ENCODE data around the gene PILRA. TPM values are rescaled to one million over a fixed set of nuclear protein-coding genes. Genes with fewer than 3 reads are reported as not detected.

PILRA gene
- total RNA-seq, 4 donors from 2014 or later: 2.5 to 10.7 (median 4.7) TPM

DNA sequence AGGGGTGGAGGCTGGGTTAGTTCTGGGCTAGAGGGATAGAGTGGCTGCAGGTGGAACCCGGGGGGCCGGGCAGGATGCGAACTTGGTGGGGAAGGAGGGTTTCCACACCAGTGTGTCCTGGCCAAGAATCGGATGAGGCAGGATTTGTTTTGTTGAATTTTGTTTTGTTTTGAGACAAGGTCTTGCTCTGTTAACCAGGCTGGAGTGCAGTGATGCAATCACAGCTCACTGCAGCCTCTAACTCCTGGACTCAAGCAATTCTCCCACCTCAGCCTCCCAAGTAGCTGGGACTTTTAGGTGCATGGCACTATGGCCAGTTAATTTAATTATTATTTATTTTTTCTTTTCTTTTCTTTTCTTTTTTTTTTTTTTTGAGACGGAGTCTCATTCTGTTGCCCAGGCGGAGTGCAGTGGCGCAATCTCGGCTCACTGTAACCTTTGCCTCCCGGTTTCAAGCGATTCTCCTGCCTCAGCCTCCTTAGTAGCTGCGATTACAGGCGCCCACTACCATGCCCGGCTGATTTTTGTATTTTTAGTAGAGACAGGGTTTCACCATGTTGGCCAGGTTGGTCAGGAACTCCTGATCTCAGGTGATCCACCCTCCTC, 76.0 kb downstream of the PILRA start:
- H3K36me3 ChIP-seq: no peaks in the 10 kb centered on the region
- peak overlapping the region in 2 of 4 donors; percentile 91 to 95 for H3K27ac ChIP-seq
- no peaks in the 10 kb centered on the region for H3K27me3 ChIP-seq
- no peaks in the 10 kb centered on the region for H3K9me3 ChIP-seq
- no peak overlapping the region for H3K4me3 ChIP-seq
- TF ChIP-seq POLR2AphosphoS5 (IDR thresholded peaks at IDR 0.05) (no peak), EP300 (IDR thresholded peaks at IDR 0.05) (no peak), POLR2A (IDR thresholded peaks at IDR 0.05) (no peak)
- TF ChIP-seq, protein P1, sequence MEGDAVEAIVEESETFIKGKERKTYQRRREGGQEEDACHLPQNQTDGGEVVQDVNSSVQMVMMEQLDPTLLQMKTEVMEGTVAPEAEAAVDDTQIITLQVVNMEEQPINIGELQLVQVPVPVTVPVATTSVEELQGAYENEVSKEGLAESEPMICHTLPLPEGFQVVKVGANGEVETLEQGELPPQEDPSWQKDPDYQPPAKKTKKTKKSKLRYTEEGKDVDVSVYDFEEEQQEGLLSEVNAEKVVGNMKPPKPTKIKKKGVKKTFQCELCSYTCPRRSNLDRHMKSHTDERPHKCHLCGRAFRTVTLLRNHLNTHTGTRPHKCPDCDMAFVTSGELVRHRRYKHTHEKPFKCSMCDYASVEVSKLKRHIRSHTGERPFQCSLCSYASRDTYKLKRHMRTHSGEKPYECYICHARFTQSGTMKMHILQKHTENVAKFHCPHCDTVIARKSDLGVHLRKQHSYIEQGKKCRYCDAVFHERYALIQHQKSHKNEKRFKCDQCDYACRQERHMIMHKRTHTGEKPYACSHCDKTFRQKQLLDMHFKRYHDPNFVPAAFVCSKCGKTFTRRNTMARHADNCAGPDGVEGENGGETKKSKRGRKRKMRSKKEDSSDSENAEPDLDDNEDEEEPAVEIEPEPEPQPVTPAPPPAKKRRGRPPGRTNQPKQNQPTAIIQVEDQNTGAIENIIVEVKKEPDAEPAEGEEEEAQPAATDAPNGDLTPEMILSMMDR (IDR thresholded peaks at IDR 0.05): no peak
- ATAC-seq: no peak
- 72 to 90% methylated on average over 6 to 7 of the region's 13 CpGs for whole genome bisulfite sequencing, 2 donors (ENCODE audit: low coverage in 1 of 2)
- peaks cover 0 to 26% (median 6%) of the 10 kb centered on the region in 3 donors for H3K4me1 ChIP-seq

Small RNA genes within 50 kb of the gene (small RNA-seq; reads per million reads assigned to genes)
- 0 reads per million in 4 donors for gene RF00019

Other genes with a start within 250 kb of the PILRA start
- 1 to 10 TPM; 4.8 to 8.1 (median 6.6) TPM for gene MBLAC1, start 246.5 kb upstream of the PILRA start, total RNA-seq
- gene LAMTOR4, start 224.6 kb upstream of the PILRA start, total RNA-seq: 100 to 1,000 TPM; 109 to 228 (median 148) TPM
- gene TRAPPC14, start 214.8 kb upstream of the PILRA start, total RNA-seq: 1 to 10 TPM; 3.0 to 7.8 (median 7.3) TPM
- 1 to 10 TPM; 2.0 to 3.6 (median 2.8) TPM for gene GAL3ST4, start 204.9 kb upstream of the PILRA start, total RNA-seq
- gene GPC2, start 196.1 kb upstream of the PILRA start, total RNA-seq: 1 to 10 TPM in 3 of 4 donors, under 1 TPM in 1; 0.39 to 3.4 (median 2.0) TPM
- under 1 TPM in 1 of 4 donors, not detected in 3; 0.47 TPM for gene STAG3, start 195.6 kb upstream of the PILRA start, total RNA-seq
- under 1 TPM in 1 of 4 donors, not detected in 3; 0.27 TPM for gene PVRIG, start 153.5 kb upstream of the PILRA start, total RNA-seq
- gene SPDYE3, start 65.8 kb upstream of the PILRA start, total RNA-seq: not detected
- 10 to 100 TPM; 11.8 to 61.8 (median 24.2) TPM for gene PILRB, start 15.4 kb upstream of the PILRA start, total RNA-seq
- gene ZCWPW1, start 55.2 kb downstream of the PILRA start, total RNA-seq: 1 to 10 TPM; 4.9 to 8.2 (median 5.8) TPM
- 10 to 100 TPM; 27.9 to 34.2 (median 30.8) TPM for gene MEPCE, start 56.3 kb downstream of the PILRA start, total RNA-seq
- gene PPP1R35, start 63.0 kb downstream of the PILRA start, total RNA-seq: 10 to 100 TPM; 19.9 to 26.3 (median 20.7) TPM
- gene SPACDR, start 90.8 kb downstream of the PILRA start, total RNA-seq: under 1 TPM in 1 of 4 donors, not detected in 3; 0.67 TPM
- gene TSC22D4, start 105.7 kb downstream of the PILRA start, total RNA-seq: 10 to 100 TPM; 20.2 to 38.1 (median 26.1) TPM
- 1 to 10 TPM in 3 of 4 donors, under 1 TPM in 1; 0.94 to 3.1 (median 1.8) TPM for gene NYAP1, start 110.4 kb downstream of the PILRA start, total RNA-seq
- 10 to 100 TPM; 26.0 to 60.1 (median 36.6) TPM for gene AGFG2, start 165.7 kb downstream of the PILRA start, total RNA-seq
- 1 to 10 TPM in 1 of 4 donors, not detected in 3; 5.6 TPM for gene SAP25, start 200.4 kb downstream of the PILRA start, total RNA-seq
- gene LRCH4, start 212.6 kb downstream of the PILRA start, total RNA-seq: 10 to 100 TPM; 16.1 to 53.2 (median 50.0) TPM
- gene FBXO24, start 212.8 kb downstream of the PILRA start, total RNA-seq: 1 to 10 TPM in 2 of 4 donors, not detected in 2; 1.8 to 1.9 TPM
- 10 to 100 TPM in 3 of 4 donors, 1 to 10 TPM in 1; 6.8 to 42.5 (median 16.6) TPM for gene PCOLCE, start 228.9 kb downstream of the PILRA start, total RNA-seq
- 10 to 100 TPM in 3 of 4 donors, 1 to 10 TPM in 1; 6.2 to 13.4 (median 11.6) TPM for gene MOSPD3, start 239.1 kb downstream of the PILRA start, total RNA-seq

Measured in gastroesophageal sphincter (tissue), 4 donors.